Stimulated activated CD8-positive, alpha-beta memory T cell treated with anti-CD3 and anti-CD28 coated beads, Interleukin-15, amount 100 ng/mL, for 4 hours (primary cell): ENCODE results near the gene HOXB6.

ENCODE experiments used
- DNase-seq, 2 donors: peaks; one replicate each; pipeline ENCODE4 v3.0.0-alpha.2; 2020; ENCODE audit warnings: low read depth in 2 of 2

Gene HOXB6

GRCh38 chr17:48609759-48610281 is 5.0 kb upstream of the HOXB6 start:
- no peak for DNase-seq

GRCh38 chr17:48609033-48609432 is 4.2 kb upstream of the HOXB6 start:
- no peak for DNase-seq

- DNase-seq, result no peak
Measured at GRCh38 chr17:48608494-48608834, 3.7 kb upstream of the HOXB6 start.

- DNase-seq, result no peak
Measured at GRCh38 chr17:48606892-48607614, 2.3 kb upstream of the HOXB6 start.

- DNase-seq, result no peak
Measured at GRCh38 chr17:48605991-48606891, 1.5 kb upstream of the HOXB6 start.

GRCh38 chr17:48605409-48605919 is 678 bp upstream of the HOXB6 start:
- DNase-seq, result no peak

GRCh38 chr17:48603959-48604769 is 622 bp downstream of the HOXB6 start:
- no peak for DNase-seq

- no peak for DNase-seq
Measured at GRCh38 chr17:48601539-48602425, 3.0 kb downstream of the HOXB6 start.

- DNase-seq, result no peak
Measured at GRCh38 chr17:48601207-48601538, 3.6 kb downstream of the HOXB6 start.

GRCh38 chr17:48600244-48601098 is 4.3 kb downstream of the HOXB6 start:
- DNase-seq, result no peak

- DNase-seq, result no peak
Measured at GRCh38 chr17:48599354-48599753, 5.4 kb downstream of the HOXB6 start.

- DNase-seq, result no peak
Measured at GRCh38 chr17:48598736-48599135, 6.0 kb downstream of the HOXB6 start.

GRCh38 chr17:48597778-48598631 is 6.8 kb downstream of the HOXB6 start:
- no peak for DNase-seq

- DNase-seq, result no peak
Measured at GRCh38 chr17:48597528-48597777, 7.3 kb downstream of the HOXB6 start.

- DNase-seq, result no peak
Measured at GRCh38 chr17:48596735-48597527, 7.9 kb downstream of the HOXB6 start.

GRCh38 chr17:48596000-48596734 is 8.6 kb downstream of the HOXB6 start:
- no peak for DNase-seq

GRCh38 chr17:48595278-48595999 is 9.3 kb downstream of the HOXB6 start:
- DNase-seq, result no peak
